ENCODE measurements around the gene KDM5C. TPM values are rescaled to one million over a fixed set of nuclear protein-coding genes. Genes with fewer than 3 reads are reported as not detected.

Gene KDM5C
- total and polyA plus RNA-seq, 12 donors: 40.7 to 143 (median 88.4) TPM

GRCh38 chrX:53262918-53263394, 37.9 kb upstream of the KDM5C start:
- Histone ChIP-seq H3K27ac (peak overlapping the region in 1 of 5 donors; percentile 34), H3K27me3 (no peaks in the 10 kb centered on the region), H3K9me3 (replicated peaks in 1 of 3) (no peaks in the 10 kb centered on the region), H3K4me3 (no peak overlapping the region), H3K36me3 (replicated peaks in 1 of 2) (no peaks in the 10 kb centered on the region), H3K4me1 (replicated peaks in 1 of 2) (peaks cover 0 to 6% of the 10 kb centered on the region in 2 donors)
- WGBS, 4 donors: 58 to 61% (median 60%) methylated on average over 6 to 8 of the region's 8 CpGs
- peak in 2 of 7 donors; percentile 16 to 20 for DNase-seq
- intact Hi-C loops (cut with DNase I): no loop called here
- TF ChIP-seq POLR2A (IDR thresholded peaks at IDR 0.05) (no peak), CTCF (IDR thresholded peaks at IDR 0.05) (no peak)

GRCh38 chrX:53262189-53262917, 37.3 kb upstream of the KDM5C start:
- Histone ChIP-seq H3K27ac (no peak overlapping the region), H3K4me3 (no peak overlapping the region), H3K36me3 (replicated peaks in 1 of 2) (no peaks in the 10 kb centered on the region), H3K27me3 (no peaks in the 10 kb centered on the region), H3K4me1 (replicated peaks in 1 of 2) (peaks cover 0 to 6% of the 10 kb centered on the region in 2 donors), H3K9me3 (replicated peaks in 1 of 3) (no peaks in the 10 kb centered on the region)
- DNase-seq: peak in 1 of 7 donors; percentile 8
- TF ChIP-seq POLR2A (IDR thresholded peaks at IDR 0.05) (no peak), CTCF (IDR thresholded peaks at IDR 0.05) (no peak)
- WGBS, 4 donors: 70 to 75% (median 75%) methylated on average over 4 to 7 of the region's 7 CpGs
- intact Hi-C loops (cut with DNase I): no loop called here

GRCh38 chrX:53261355-53261972, 36.5 kb upstream of the KDM5C start:
- H3K9me3 ChIP-seq (replicated peaks in 1 of 3): no peaks in the 10 kb centered on the region
- 50 to 65% (median 54%) methylated on average over 6 to 7 of the region's 7 CpGs for WGBS, 4 donors
- no peak overlapping the region for H3K27ac ChIP-seq
- no peak for DNase-seq
- peaks cover 0 to 6% of the 10 kb centered on the region in 2 donors for H3K4me1 ChIP-seq (replicated peaks in 1 of 2)
- H3K4me3 ChIP-seq: no peak overlapping the region
- no peaks in the 10 kb centered on the region for H3K36me3 ChIP-seq (replicated peaks in 1 of 2)
- H3K27me3 ChIP-seq: no peaks in the 10 kb centered on the region
- TF ChIP-seq POLR2A (IDR thresholded peaks at IDR 0.05) (no peak), CTCF (IDR thresholded peaks at IDR 0.05) (no peak)
- intact Hi-C loops (cut with DNase I): no loop called here

- Histone ChIP-seq H3K4me1 (replicated peaks in 1 of 2) (peaks cover 0 to 6% of the 10 kb centered on the region in 2 donors), H3K9me3 (replicated peaks in 1 of 3) (no peaks in the 10 kb centered on the region), H3K4me3 (no peak overlapping the region), H3K27ac (no peak overlapping the region), H3K36me3 (replicated peaks in 1 of 2) (no peaks in the 10 kb centered on the region), H3K27me3 (no peaks in the 10 kb centered on the region)
- no peak for TF ChIP-seq POLR2A (IDR thresholded peaks at IDR 0.05)
- no peak for TF ChIP-seq CTCF (IDR thresholded peaks at IDR 0.05)
- intact Hi-C loops (cut with DNase I): no loop called here
- no peak for DNase-seq
- 76 to 89% (median 80%) methylated on average over 5 to 7 of the region's 7 CpGs for WGBS, 4 donors
These were observed 35.8 kb upstream of the KDM5C start for GRCh38 chrX:53260836-53261235.
